IPS DF 19.7 (cell line): ENCODE results near the gene ATXN10.
"Not testable (repeated sequence)": the region's sequence is repeated elsewhere in the genome, so short reads cannot be mapped to it uniquely, and the experiment has no call there.

ENCODE experiments used
- DNase-seq: peaks from one replicate; pipeline ENCODE4 v3.0.0-alpha.2; 2013; ENCODE audit warnings: low read depth, low spot score

Gene ATXN10

DNA sequence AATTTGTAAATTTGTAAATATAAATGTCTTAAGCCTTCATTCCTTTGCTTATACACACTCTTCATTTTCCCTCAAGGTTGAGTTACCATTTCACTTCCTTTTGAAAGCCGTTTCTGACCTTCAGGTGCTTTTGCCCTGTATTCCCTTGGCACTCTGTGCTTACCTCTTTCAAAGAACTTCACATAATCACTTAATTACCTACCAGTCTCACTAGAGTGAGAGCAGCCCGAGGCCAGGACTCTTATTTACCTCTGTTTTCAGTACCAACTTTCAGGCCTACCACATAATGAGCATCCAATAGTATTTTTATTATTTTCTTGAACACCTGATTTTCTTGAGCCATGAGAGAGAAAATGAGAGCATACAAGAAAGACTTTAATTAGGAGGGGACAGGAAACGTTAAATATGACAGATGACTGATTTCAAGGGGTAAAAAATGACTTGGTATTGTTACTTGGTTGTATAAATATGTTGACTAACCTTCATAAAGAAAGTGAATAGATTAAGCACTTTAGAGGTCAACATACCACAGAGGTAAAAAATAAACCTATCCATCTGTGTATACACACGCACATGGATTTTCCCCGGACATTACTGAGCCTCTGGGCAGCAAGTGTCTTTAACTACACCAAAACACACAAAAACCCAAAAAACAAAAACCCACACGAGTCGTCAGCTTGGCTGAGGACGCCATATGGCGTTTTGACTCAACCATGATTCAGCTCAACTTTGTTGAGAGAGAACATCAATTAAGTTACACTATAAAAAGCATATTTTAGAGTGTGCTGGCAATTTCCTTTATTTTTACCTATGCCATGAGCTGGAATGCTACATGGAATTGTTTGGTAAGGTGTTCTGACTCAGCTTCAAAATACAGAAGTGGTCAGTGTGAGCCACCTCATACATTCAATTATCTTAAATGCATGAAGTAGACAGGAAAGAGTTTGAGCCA, 7.6 kb downstream of the ATXN10 start:
- no peak for DNase-seq

DNA sequence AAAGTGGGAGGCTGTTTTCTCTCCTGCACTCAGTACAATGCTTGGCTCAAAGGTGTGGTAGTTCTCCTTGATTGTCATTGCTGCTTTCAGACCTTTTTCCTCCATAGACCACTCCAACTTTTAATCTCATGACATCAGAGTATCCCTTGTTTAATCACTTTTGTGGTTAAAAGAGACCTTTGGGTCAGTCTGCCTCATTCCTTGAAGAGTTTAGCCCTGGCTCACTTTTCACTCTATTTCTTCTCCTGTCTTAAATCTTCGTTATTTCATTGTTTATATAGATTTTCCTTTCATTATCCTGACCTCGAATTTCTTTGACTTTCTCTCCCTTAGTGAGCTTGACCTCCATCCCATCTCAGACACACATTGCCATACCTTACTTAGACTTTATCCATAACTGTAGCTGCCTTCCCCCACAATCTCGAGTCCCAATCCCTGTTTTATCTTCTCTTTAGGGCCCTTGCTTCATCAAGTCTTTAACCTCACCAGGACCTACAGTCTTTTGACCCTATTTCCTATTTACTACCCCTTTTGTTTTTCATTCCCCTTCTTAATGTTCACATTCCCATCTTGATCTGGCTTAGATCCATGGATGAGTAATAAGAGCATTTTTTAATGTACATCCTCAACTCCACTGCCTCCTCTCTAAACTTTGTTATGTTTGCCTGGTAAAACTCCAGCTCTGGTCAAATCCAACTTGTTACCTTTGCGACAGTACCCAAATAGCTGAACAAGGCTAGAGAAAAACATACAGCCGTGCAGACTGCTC, 9.5 kb downstream of the ATXN10 start:
- DNase-seq: no peak

DNA sequence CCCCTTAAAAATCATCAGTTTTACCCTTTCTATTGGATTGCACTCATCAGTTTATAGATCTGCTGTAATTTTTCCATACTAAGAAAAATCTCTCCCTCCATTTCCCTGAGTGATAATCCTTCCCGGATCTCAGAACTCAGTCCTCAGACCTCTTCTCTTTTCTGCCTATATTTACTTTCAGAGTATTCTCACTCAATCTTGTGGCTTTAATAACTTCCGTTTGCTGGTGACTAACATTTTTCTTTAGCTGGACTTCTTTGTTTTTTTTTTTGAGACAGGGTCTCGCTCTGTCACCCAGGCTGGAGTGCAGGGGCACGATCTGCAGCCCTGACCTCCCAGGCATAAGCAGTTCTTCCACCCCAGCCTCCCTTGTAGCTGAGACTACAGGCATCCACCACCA, 10.4 kb downstream of the ATXN10 start:
- no peak for DNase-seq

DNA sequence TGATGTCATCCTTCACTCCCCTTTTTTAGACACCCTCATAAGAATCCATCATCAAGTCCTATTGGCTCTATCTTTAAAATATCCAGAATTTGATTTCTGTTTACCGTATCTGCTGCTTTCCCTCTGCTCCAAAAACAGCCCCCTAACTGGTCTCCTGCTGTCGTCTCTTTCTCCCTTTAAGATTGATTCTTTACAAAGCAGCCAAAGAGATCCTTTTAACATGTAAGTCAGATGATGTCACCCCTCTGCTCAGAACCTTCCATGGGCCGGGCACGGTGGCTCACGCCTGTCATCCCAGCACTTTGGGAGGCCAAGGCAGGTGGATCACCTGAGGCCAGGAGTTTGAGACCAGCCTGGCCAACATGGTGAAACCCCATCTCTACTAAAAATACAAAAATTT, 11.1 kb downstream of the ATXN10 start:
- DNase-seq: not testable (repeated sequence)

DNA sequence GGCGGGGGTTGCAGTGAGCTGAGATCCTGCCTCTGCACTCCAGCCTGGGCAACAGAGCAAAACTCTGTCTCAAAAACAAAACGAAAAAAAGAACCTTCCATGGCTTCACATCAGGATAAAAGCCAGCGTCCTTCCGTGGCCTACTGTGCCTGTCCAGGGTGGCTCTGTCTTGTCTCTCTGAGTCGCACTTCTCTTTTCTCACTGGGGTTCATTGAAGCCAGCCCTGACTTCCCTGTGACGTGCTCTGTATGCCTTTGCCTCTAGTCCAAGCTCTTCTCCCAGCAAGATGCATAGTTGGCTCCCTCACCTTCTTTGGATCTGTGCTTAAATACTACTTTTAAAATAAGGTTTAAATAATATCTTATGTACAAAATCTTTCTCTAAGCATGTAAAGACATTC, 11.6 kb downstream of the ATXN10 start:
- no peak for DNase-seq

DNA sequence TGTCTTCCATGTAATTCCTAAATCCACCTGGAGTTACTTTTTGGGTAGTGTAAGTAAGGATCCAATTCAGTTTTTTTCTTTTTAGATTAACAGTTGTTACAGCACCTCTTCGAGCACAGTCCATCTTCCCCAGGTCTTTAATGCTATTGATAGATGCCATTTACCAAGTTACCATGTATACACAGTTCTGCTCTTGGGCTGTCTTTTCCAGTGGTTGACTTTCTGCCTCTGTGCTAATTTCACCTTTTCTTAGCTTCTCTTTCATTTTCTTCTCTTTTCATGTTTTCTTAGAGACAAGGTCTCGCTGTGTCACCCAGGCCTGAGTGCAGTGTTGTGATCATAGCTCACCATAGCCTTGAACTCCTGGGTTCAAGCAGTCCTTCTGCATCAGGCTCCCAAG, 12.0 kb downstream of the ATXN10 start:
- DNase-seq: no peak

DNA sequence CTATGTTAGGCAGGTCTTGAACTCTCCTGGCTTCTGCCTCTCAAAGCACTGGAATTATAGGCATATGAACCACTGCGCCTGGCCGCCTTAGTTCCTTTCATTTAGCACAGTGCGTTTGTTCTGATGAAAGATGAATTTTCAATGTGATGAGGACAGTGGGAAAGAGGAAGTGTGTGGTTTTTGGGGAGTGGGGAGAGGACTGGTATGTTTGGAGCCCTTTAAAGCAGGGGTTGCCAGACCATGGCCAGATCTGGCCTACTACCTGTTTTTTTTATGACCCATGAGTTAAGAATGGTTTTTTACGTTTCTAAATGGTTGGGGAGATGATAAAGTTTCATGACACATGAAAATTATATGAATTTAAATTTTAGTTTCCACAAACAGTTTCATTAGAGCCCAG, 12.5 kb downstream of the ATXN10 start:
- no peak for DNase-seq

DNA sequence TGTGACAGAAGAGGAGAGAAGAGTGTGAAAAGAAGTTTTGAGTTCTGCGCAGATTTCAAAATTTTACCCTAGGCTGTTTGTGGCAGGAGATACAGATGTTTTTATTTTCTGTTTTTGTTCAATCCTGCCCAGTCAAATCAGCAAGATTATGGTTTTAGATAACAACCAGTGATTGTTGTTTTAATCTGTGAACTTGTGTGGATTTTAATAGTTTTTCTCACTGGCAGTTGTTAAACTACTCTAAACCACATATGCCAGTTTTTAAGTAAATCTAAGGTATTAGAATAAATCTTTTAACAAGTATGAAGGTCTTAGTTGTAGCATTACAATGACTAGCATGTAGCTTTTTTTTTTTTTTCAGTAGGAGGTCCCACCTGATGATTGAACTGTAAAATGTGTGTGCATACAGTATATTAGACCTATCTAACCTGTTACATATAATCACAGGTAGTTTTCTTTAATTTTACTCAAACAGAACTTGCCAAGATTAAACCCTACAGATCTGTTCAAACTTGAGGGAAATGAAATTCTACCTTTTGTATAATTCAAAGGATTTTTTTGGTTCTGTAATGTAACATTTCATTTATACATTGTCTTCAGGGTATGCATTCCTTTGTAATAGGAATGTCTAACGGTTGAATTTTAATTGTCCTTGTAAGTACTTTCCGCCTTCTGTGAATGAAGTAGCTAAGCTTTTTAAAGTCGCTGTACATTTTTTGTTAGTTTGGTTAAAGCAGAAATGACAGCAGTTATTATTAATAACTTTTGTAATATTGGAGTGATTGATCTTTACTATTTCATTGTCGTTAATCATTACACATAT, 13.3 kb downstream of the ATXN10 start:
- no peak for DNase-seq

DNA sequence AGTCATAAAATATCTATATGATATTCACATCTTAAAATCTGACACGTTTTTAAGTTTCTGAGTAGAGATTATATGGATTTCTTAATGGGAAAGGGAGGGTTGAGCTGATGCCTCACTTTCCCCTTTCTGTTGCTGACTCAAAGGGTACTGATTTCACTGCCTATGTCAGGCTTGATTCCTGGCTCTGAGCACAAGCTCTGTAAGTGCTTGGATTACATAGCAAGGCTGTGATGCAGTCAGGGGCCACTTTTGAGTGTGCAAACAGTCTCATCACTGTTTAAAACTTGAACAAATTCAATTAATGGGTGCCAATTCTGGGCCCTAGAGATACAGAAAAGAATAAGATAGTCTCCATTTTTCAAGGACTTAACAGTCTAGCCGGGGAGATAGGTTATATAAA, 14.4 kb downstream of the ATXN10 start:
- DNase-seq: no peak

DNA sequence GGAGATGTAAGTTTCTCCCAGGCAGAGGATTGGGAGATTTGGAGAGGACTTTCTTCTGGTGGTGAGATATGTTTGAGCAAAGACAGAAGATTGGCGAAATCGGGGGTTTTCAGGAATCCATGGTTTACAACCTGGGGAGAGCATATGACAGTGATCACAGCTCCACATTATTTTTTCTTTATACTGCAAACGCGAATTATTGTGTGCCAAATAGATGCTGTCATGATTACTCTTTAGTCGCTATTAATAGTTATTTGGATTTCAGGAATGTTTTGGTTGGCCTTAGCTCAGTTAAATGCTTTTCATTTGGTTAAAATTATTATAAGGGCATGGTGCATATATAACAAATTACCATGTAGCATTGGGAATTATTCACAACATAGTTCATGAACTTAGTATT, 15.2 kb downstream of the ATXN10 start:
- no peak for DNase-seq

DNA sequence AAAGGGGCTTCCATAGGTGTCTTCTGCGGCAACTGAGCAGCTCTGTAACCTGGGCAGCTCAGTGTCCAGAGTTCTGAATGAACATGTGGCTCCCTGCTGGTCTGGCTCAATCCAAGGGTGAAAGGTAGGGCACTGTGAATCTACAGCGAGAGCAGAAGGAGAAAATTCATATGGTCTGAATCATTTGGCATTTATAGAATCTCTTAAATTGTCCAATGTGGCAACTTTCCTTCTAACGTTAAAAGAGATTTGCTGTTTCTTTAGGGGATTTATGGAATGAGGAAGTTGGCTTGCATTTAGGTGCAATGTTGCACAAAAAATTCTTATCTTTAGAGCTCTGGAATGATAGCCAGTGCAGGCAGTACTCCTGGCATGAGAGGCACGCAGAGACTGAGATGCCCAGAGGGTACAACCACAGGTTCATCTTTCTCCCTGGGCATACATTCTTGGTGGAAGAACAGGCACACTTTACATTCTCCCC, 17.0 kb downstream of the ATXN10 start:
- DNase-seq: no peak

DNA sequence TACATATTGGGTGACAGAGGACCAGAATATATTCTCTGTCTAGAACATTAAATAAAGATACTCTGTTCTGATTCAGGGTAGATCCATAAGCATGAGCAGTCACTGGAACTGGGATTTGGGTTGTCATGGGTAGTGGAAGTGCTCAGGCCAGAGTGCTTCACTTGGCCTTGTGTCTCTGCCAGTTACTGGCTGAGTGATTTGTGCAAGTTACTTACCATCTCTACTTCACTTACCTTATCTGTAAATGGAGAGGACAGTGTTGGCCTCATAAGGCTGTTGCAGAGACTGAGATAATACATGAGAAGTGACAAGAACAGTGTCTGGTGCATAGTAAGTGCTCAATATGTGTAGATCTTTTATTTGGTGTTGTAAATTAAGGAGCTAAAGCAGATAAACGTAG, 17.6 kb downstream of the ATXN10 start:
- no peak for DNase-seq

DNA sequence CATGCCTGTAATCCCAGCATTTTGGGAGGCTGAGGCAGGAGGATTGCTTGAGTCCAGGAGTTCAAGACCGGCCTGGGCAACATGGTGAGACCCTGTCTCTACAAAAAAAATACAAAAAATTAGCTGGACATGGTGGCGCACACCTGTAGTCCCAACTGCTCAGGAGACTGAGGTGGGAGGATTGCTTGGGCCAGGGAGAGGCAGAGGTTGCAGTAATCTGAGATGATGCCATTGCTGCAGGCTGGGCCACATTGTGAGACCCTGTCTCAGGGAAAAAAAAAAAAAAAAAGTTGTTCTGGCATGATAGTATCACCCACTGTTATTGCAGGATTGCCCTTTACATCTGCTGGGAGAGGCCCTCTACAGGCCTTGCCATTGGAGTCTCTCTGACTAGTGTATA, 18.4 kb downstream of the ATXN10 start:
- DNase-seq: no peak

DNA sequence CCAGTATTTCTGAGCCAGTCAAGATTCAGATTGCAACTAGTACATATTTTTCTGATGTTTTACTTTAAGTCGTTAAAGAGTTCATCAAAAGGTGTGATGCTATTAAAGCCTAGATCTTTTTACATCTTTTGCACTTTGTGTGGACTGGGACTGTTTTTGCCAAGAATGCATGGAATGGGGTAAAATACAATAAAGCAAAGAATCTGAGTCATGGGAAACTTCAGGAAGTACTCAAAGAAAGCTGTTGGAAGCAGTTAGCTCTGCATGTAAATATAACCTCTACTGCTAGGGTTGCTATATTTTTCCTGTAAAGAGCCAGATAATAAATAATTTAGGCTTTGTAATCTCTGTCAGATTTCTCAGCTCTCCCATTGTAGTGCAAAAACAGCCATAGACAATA, 20.9 kb downstream of the ATXN10 start:
- no peak for DNase-seq

DNA sequence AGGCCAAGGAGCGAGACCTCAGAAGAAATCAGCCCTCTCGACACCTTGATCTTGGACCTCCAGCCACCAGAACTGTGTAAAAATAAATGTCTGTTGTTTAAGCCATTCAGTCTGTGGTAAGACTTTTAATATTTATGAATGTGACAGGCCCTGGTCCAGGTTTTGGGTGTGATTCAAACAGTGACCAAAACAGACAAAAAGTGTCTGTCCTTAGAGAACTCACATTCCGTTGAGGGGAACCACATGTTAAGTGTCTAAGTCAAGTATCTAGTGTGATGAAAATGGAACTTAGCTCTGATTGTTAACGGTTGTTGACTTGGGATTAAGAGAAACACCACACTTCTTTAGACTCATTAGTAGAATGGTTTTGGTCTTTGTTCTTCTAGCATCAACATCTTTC, 22.2 kb downstream of the ATXN10 start:
- DNase-seq: no peak

DNA sequence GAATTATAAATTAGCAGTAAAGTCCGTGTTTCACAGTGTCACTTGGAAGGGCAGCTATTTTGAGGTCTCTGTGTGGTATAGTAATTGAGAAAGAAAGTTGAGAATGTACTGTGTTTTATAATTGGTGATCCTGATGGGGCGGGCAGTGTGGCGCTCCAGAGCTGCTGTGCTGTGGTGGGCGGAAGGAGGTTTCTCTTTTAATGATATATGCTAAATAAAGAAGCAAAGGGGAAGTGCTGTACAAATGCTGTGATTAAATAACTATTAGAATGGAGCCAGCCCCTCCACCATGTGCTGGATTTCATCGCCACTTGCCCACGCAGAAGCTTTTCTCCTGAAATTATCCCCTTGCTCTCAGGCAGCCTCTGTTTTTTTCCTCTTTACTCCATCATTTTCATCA, 24.6 kb downstream of the ATXN10 start:
- no peak for DNase-seq

DNA sequence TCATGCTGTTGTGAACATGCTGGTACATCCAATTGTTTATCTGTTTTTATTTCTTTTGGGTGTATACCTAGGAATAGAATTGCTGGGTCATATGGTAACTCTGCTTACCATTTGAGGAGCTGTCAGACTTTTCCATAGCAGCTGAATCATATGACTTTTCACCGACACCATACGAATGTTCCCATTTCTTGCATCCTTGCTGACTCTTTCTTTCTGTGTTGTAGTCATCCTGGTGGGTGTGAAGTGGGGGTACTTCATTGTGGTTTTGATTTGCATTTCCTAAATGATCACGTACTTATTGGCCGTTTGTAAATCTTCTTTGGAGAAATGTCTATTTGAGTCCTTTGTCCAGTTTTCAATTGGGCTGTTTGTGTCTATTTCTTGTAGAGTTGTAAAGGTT, 26.5 kb downstream of the ATXN10 start:
- no peak for DNase-seq

DNA sequence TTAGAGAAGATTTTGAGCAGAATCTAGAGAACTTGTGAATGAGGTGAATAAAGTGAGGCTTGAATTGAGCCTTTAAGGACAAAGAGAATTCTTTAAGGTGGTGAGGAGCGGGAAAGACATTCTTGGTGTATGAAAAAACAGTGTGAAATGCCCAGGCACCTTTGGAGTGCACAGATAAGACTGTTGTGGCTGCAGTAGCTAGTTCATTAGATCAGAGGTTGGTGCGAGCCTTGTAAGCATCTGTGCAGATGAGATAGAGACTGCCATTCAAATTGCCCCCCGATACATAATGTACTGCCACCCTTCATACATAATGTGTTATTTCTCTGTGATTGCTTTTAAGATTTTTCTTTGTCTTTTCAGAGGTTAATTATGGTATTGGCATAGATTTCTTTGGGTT, 31.3 kb downstream of the ATXN10 start:
- no peak for DNase-seq

DNA sequence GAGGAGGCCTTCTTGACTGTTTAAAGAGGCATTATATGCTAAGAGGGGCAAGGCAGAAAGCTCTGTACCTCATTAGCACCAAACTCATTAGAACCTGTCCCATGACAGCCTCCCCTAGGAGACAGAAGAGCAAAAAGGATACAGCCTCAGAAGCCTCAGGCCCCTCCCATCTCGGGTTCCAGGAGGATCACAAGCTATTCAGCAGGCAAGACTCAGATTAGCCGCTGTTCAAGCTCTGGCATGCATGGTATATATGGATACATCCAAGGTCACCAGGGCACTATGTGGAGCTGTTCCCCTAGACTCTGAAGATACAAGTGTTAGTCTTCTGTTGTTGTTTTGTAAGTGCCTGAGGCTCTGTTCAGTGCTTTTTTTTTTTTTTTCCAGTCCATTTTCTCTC, 32.1 kb downstream of the ATXN10 start:
- no peak for DNase-seq

DNA sequence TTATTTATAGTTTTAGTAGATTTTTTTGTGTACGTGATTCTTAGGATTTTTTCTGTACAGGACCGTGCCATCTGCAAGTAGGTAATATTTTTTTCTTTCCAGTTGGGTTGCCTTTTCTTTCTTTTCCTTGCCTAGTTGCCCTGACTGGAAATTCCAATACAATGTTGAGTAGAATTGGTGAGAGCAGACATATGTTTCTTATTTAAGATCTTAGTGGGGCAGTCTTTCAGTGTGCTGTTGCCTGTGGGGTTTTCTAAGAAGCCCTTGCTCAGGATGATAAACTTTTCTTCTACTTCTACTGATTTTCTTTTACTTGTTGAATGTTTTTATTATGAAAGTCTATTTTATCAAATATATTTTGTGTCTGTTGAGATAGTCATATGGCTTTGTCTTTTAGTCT, 33.0 kb downstream of the ATXN10 start:
- no peak for DNase-seq

DNA sequence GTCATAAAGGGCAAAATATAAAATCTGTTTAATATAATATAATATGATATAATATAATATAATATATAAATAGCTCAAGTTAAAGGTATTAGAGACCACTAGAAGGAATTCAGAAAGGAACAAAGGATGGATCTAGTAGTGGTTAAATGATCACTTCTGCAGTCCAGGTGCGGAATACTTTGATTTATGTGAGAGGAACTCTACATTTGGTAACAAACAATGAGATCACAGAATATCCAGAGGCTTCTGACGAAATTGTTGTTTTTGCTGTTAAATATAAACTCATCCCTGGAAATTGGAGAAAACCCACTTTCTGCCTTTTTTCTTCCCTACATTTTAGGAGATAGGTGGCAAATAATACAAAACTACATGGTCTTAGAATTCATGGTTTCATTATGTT, 36.0 kb downstream of the ATXN10 start:
- no peak for DNase-seq

DNA sequence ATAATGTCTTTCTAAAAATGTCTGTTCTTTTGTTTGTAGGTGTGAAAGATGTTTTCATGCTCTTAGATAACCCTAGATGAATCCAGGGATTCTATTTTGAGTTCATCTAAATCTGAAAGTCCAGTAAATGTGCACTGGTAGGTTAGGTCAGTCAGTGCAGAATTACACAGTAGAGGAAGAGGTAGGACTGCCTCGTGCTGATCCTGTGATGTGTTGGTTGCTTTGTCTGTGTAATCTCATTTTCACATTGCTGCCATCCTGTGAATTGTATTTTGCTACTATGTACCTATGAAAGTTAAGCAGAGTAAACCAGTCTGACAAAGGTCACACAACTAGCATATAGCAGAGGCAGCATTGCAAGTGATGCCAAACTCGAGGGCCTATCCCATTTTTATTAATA, 36.5 kb downstream of the ATXN10 start:
- DNase-seq: no peak
